Sigmoid colon (tissue), 4 donors: ENCODE data around the gene PDIA4.

Source experiments
- POLR2AphosphoS5 ChIP-seq, 4 donors: sonication (generic); formaldehyde crosslinking; IDR thresholded peaks; one replicate each; pipeline ENCODE4 v1.6.1; 2017; ENCODE audit warnings: antibody characterized with exemption in 4 of 4
- TF ChIP-seq, protein P1 (sequence below), 4 experiments: fragments of 450-650 bp in 3 of 4; fragments of 200-600 bp in 1 of 4; IDR thresholded peaks; one replicate each; pipeline ENCODE4 v1.5.1; 2016 to 2019; ENCODE audit warnings: antibody characterized with exemption in 4 of 4, mild to moderate bottlenecking in 3 of 4, moderate library complexity in 2 of 4

DNA sequence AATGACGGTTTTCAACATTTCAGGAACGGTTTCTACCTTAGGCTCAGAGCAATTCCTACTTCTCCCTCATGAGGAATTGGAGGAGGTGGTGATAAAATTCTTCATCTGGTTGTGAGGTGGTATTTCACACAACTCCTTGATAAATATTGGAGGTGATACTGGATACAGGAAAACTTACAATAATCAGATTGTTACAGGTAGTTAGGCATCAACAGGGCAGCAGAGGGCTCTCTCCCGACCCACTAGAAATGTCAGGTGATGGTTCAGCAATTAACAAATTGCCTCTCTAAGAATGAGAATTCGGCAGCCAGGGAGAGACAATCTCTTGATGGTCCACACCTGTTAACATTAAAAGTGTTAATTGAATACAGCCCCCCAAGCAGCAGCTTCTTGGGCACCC lies 39.6 kb upstream of the PDIA4 start:
- TF ChIP-seq, protein P1, sequence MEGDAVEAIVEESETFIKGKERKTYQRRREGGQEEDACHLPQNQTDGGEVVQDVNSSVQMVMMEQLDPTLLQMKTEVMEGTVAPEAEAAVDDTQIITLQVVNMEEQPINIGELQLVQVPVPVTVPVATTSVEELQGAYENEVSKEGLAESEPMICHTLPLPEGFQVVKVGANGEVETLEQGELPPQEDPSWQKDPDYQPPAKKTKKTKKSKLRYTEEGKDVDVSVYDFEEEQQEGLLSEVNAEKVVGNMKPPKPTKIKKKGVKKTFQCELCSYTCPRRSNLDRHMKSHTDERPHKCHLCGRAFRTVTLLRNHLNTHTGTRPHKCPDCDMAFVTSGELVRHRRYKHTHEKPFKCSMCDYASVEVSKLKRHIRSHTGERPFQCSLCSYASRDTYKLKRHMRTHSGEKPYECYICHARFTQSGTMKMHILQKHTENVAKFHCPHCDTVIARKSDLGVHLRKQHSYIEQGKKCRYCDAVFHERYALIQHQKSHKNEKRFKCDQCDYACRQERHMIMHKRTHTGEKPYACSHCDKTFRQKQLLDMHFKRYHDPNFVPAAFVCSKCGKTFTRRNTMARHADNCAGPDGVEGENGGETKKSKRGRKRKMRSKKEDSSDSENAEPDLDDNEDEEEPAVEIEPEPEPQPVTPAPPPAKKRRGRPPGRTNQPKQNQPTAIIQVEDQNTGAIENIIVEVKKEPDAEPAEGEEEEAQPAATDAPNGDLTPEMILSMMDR (IDR thresholded peaks at IDR 0.05), result no peak
- no peak for TF ChIP-seq POLR2AphosphoS5 (IDR thresholded peaks at IDR 0.05)
